Spleen (tissue), 11 donors: ENCODE data around the gene BRD4. TPM values are rescaled to one million over a fixed set of nuclear protein-coding genes. Genes with fewer than 3 reads are reported as not detected.

ENCODE experiments used
- DNase-seq: peaks from one replicate; pipeline ENCODE4 v3.0.0-alpha.2; 2020
- H3K27ac ChIP-seq, 8 donors: fragments of 200-600 bp; sonication (generic) in 7 of 8; 1 replicate in 4 of 8; 2 replicates in 4 of 8; pipeline versions ENCODE4 v1.5.0 to v1.8.0; 2016 to 2021; ENCODE audit warnings: inconsistent platforms in 4 of 8, mild to moderate bottlenecking in 4 of 8, moderate library complexity in 1 of 8
- H3K27me3 ChIP-seq, 7 donors: fragments of 200-600 bp; sonication (generic) in 6 of 7; replicated peaks in 1 of 7; 1 replicate in 4 of 7; 2 replicates in 3 of 7; pipeline versions ENCODE4 v1.5.0 to v1.8.0; 2016 to 2021; ENCODE audit warnings: inconsistent platforms in 3 of 7, mild to moderate bottlenecking in 1 of 7
- H3K36me3 ChIP-seq, 6 donors: fragments of 200-600 bp; sonication (generic) in 5 of 6; 1 replicate in 4 of 6; 2 replicates in 2 of 6; pipeline versions ENCODE4 v1.5.0 to v1.8.0; 2016 to 2021; ENCODE audit warnings: inconsistent platforms in 2 of 6
- H3K4me1 ChIP-seq, 6 donors: fragments of 200-600 bp; sonication (generic) in 5 of 6; 1 replicate in 3 of 6; 2 replicates in 3 of 6; pipeline versions ENCODE4 v1.5.0 to v1.8.0; 2016 to 2021; ENCODE audit warnings: inconsistent platforms in 3 of 6
- H3K4me3 ChIP-seq, 8 donors: fragments of 200-600 bp; sonication (generic) in 7 of 8; 1 replicate in 4 of 8; 2 replicates in 4 of 8; pipeline versions ENCODE4 v1.5.0 to v1.8.0; 2016 to 2021; ENCODE audit warnings: inconsistent platforms in 4 of 8, mild to moderate bottlenecking in 4 of 8, moderate library complexity in 2 of 8
- H3K9me3 ChIP-seq, 8 donors: fragments of 200-600 bp; sonication (generic) in 7 of 8; 1 replicate in 4 of 8; 2 replicates in 4 of 8; pipeline versions ENCODE4 v1.5.0 to v1.8.0; 2016 to 2021; ENCODE audit warnings: inconsistent platforms in 4 of 8
- CTCF ChIP-seq, 11 experiments: fragments of 200-600 bp in 7 of 11; fragments of 450-650 bp in 4 of 11; sonication (generic) in 4 of 11; IDR thresholded peaks in 8 of 11; conservative IDR thresholded peaks in 3 of 11; 1 replicate in 7 of 11; 2 replicates in 4 of 11; pipeline versions ENCODE4 v1.4.0 to v1.8.0; 2016 to 2021; ENCODE audit warnings: antibody characterized with exemption in 11 of 11, inconsistent platforms in 4 of 11, mild to moderate bottlenecking in 1 of 11
- POLR2A ChIP-seq, 3 donors: fragments of 450-650 bp; IDR thresholded peaks; one replicate each; pipeline ENCODE4 v1.5.1; 2017; ENCODE audit warnings: antibody characterized with exemption in 3 of 3, mild to moderate bottlenecking in 1 of 3
- POLR2AphosphoS5 ChIP-seq, 3 donors: sonication (generic); formaldehyde crosslinking; IDR thresholded peaks; one replicate each; pipeline ENCODE4 v1.5.1; 2017; ENCODE audit warnings: antibody characterized with exemption in 3 of 3
- WGBS, 5 donors: extraction: QIAGEN DNeasy Blood & Tissue Kit in 3 of 5; methylation state at CpG; one replicate each; pipeline versions ENCODE4 v1.1.5 to v1.1.7; 2013 to 2018; 5-methylcytosine and 5-hydroxymethylcytosine counted together
- intact Hi-C: fragments of 100-400 bp; cut with DNase I; formaldehyde crosslinking; loops from one replicate; pipeline ENCODE4 v1.15.0; 2023; ENCODE audit warnings: low total_unique reads
- polyA plus RNA-seq, 3 donors: library from polyadenylated mRNA; stranded (reverse); fragments of 200-250 nt; gene quantifications; one replicate each; pipeline ENCODE4 v1.2.1, GENCODE V29; 2013
- total RNA-seq, 7 donors: library from RNA; depleted of rRNA in 3 of 7; stranded (reverse); fragments of >200 nt in 3 of 7; fragmentation: NEBNext Ultra II Directional in 4 of 7; extraction: Animal tissue kit (Norgen Biotek cat#: 25700) in 4 of 7; gene quantifications; one replicate each; pipeline versions ENCODE4 v1.1.0 to v1.2.1, GENCODE V29; 2016 to 2021
- donor health status: healthy with polysubstance abuse.
- donor health status: DM: no; HTN: no; CAD: no; lungs with moderate emphysema.
- donor health status: DM: no; HTN: no; CAD: no.
- donor health status: Bipolar disorder and iron deficiency.
- donor health status: healthy.
- donor health status: DM: no; HTN: no; CAD: no.
- donor health status: DM: yes; HTN: yes; CAD: no.

The BRD4 gene
- total and polyA plus RNA-seq, 10 donors, result 10.3 to 146 (median 68.0) TPM

- WGBS, 5 donors, result 91 to 96% (median 92%) methylated on average over 39 to 42 of the region's 42 CpGs
- H3K9me3 ChIP-seq, result no peaks in the 10 kb centered on the region
- peaks cover 10 to 83% (median 69%) of the 10 kb centered on the region in 6 donors for H3K36me3 ChIP-seq
- no peak overlapping the region for H3K4me3 ChIP-seq
- intact Hi-C loops, result no loop called here
- peaks cover 0 to 24% (median 11%) of the 10 kb centered on the region in 6 donors for H3K4me1 ChIP-seq
- TF ChIP-seq POLR2A (IDR thresholded peaks at IDR 0.05) (no peak), POLR2AphosphoS5 (IDR thresholded peaks at IDR 0.05) (peak in 1 of 3 donors; percentile 64)
- DNase-seq, result no peak
- peaks cover 0 to 8% (median 6%) of the 10 kb centered on the region in 7 donors for H3K27me3 ChIP-seq
- H3K27ac ChIP-seq, result no peak overlapping the region
Measured at GRCh38 chr19:15237759-15238638, 94.3 kb downstream of the BRD4 start.

GRCh38 chr19:15236886-15237285 is 95.5 kb downstream of the BRD4 start:
- intact Hi-C loops, result no loop called here
- WGBS, 5 donors, result 92 to 96% (median 95%) methylated on average over 9 of the region's 9 CpGs
- no peak for DNase-seq
- Histone ChIP-seq H3K27me3 (peaks cover 0 to 19% (median 17%) of the 10 kb centered on the region in 7 donors), H3K4me1 (peaks cover 0 to 36% (median 21%) of the 10 kb centered on the region in 6 donors), H3K36me3 (peaks cover 10 to 72% (median 61%) of the 10 kb centered on the region in 6 donors), H3K27ac (peak overlapping the region in 2 of 8 donors; percentile 52 to 64), H3K9me3 (no peaks in the 10 kb centered on the region), H3K4me3 (no peak overlapping the region)
- no peak for TF ChIP-seq POLR2A (IDR thresholded peaks at IDR 0.05)
- no peak for TF ChIP-seq CTCF (IDR thresholded peaks at IDR 0.05 in 8 of 11, conservative IDR thresholded peaks at IDR 0.05 in 3 of 11)
- no peak for TF ChIP-seq POLR2AphosphoS5 (IDR thresholded peaks at IDR 0.05)

GRCh38 chr19:15235781-15236180 is 96.6 kb downstream of the BRD4 start:
- TF ChIP-seq POLR2AphosphoS5 (IDR thresholded peaks at IDR 0.05) (no peak), POLR2A (IDR thresholded peaks at IDR 0.05) (no peak), CTCF (IDR thresholded peaks at IDR 0.05 in 8 of 11, conservative IDR thresholded peaks at IDR 0.05 in 3 of 11) (no peak)
- Histone ChIP-seq H3K4me1 (peaks cover 0 to 45% (median 27%) of the 10 kb centered on the region in 6 donors), H3K36me3 (peaks cover 10 to 61% (median 53%) of the 10 kb centered on the region in 6 donors), H3K27ac (peak overlapping the region in 3 of 8 donors; percentile 39 to 64 (median 52)), H3K27me3 (peaks cover 0 to 30% (median 21%) of the 10 kb centered on the region in 7 donors), H3K9me3 (no peaks in the 10 kb centered on the region), H3K4me3 (no peak overlapping the region)
- 71 to 89% (median 77%) methylated on average over 2 of the region's 2 CpGs for WGBS, 5 donors
- no peak for DNase-seq
- intact Hi-C loops, result no loop called here

DNA sequence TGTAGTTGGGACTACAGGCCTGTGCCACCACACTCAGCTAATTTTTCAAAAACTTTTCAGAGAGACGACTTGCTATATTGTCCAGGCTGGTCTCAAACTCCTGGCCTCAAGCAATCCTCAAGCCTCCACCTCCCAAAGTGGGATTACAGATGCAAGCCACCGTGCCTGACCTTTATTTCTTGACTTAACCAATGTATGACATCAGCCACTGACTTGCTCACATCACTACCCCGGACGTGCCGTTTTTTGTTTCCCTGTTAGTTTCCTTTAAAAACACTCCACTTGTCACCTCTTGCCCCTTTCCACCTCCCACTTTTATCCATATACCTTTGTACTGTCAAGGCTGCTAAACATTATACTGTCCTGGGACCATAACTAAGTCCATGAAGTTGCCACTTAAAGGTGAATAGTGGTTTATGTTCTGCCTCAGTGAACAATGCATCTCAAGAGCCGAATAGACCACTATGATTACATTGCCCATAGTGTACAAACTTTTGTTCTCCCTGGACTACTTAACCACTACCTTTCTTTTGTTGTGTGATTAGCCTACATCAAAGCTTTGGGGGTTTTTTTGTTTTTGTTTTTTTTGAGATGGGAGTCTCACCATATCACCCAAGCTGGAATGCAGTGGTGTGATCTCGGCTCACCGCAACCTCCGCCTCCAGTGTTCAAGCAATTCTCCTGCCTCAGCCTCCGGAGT is 97.8 kb downstream of the BRD4 start:
- H3K4me1 ChIP-seq, result peaks cover 0 to 45% (median 27%) of the 10 kb centered on the region in 6 donors
- peak in 1 of 3 donors; percentile 19 for TF ChIP-seq POLR2AphosphoS5 (IDR thresholded peaks at IDR 0.05)
- TF ChIP-seq POLR2A (IDR thresholded peaks at IDR 0.05), result no peak
- H3K36me3 ChIP-seq, result peaks cover 8 to 49% (median 41%) of the 10 kb centered on the region in 6 donors
- 72 to 76% (median 73%) methylated on average over 10 of the region's 10 CpGs for WGBS, 5 donors
- H3K9me3 ChIP-seq, result no peaks in the 10 kb centered on the region
- peak overlapping the region in 2 of 8 donors; percentile 17 to 79 for H3K27ac ChIP-seq
- H3K27me3 ChIP-seq, result peaks cover 0 to 40% (median 21%) of the 10 kb centered on the region in 7 donors
- no peak for DNase-seq
- H3K4me3 ChIP-seq, result no peak overlapping the region
- intact Hi-C loops, result no loop called here
